DLD1 (cell line): ENCODE measurements around the gene DHX40.
"Not testable (repeated sequence)": the region's sequence is repeated elsewhere in the genome, so short reads cannot be mapped to it uniquely, and the experiment has no call there.

Experiments used
- in situ Hi-C: cut with HindIII; loops from 2 replicates; pipeline ENCODE4 v1.10.0; 2017; ENCODE audit warnings: low sequenced_read_pairs

The DHX40 gene

GRCh38 chr17:59565171-59565958 is at the start of gene DHX40:
TSS of gene DHX40 (plus strand) at chr17:59565610. CDS start at chr17:59565672, 62 bp downstream.
- in situ Hi-C loops = no loop called here

DNA sequence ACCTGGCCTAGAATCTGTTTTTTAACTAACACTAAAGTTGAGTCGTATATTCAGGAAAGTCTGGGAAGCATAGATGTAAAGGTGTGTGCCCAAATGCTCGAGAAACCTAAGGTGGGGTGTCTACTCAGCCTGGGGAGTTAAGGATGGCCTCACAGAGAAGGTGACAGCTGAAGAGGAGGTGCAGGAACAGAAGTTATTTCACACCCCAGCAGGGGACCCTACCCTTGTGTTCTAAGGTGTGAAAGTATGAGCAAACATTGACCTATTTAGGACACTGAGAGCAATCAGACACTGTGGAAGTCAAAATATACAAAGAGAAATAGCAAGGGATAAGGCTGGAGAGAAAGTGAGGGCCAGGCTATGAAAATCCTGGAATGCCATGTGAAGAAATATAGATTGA is 49.0 kb upstream of the DHX40 start:
- in situ Hi-C loops = no loop called here

GRCh38 chr17:59519132-59519531 is 46.3 kb upstream of the DHX40 start:
- in situ Hi-C loops = no loop called here

- in situ Hi-C loops = no loop called here
These were observed 45.2 kb upstream of the DHX40 start for GRCh38 chr17:59520251-59520650.

GRCh38 chr17:59521465-59522126 is 43.8 kb upstream of the DHX40 start:
- in situ Hi-C loops = no loop called here

DNA sequence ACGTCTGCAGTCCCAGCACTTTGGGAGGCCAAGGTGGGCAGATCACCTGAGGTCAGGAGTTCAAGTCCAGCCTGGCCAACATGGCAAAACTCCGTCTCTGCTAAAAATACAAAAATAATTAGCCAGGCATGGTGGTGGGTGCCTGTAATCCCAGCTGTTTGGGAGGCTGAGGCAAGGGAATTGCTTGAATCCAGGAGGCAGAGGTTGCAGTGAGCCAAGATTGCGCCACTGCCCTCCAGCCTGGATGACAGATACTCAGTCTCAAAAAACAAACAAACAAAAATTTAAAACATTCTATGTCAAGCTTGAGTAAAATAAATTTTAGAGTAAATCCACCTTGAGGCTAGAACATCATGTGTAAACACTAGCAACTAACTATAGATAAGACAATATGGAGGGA is 40.5 kb upstream of the DHX40 start:
- in situ Hi-C loops = not testable (repeated sequence)

DNA sequence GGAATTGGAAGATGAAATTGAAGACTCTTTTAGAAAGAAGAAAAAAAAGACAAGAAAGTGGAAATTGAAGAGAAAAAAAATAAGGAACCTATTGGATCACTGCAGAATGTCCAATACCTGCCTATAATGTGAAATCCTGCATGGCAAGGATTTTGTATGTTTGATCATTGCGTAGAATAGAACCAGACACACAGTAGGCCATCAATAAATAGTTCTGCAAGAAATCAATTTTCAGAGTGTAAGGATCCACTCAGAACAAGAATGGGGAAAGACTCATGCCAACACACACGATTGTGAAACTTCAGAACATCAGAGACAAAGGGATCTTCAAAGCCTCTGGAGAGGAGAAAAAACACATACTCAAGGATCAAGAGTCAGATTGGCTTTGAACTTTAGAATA is 39.7 kb upstream of the DHX40 start:
- in situ Hi-C loops = no loop called here

DNA sequence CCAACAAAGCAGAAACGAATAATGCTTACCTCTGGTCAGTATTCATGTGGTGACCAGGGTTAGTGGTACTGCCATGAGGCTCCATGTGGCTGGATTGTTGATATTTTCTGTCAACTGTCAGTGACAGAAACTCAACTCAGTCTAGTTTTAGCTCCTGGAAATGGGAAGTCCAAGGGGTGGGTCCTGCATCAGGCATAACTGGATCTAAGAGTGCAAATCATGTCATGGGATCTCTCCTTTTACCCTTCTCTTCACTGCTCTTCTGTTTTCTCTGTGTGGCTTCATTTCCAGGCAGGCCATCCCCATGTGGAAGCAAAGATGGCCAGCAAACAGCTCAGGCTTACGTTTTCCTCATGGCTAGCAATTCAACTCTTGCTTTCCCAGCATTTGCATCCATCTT is 39.0 kb upstream of the DHX40 start:
- in situ Hi-C loops = no loop called here

DNA sequence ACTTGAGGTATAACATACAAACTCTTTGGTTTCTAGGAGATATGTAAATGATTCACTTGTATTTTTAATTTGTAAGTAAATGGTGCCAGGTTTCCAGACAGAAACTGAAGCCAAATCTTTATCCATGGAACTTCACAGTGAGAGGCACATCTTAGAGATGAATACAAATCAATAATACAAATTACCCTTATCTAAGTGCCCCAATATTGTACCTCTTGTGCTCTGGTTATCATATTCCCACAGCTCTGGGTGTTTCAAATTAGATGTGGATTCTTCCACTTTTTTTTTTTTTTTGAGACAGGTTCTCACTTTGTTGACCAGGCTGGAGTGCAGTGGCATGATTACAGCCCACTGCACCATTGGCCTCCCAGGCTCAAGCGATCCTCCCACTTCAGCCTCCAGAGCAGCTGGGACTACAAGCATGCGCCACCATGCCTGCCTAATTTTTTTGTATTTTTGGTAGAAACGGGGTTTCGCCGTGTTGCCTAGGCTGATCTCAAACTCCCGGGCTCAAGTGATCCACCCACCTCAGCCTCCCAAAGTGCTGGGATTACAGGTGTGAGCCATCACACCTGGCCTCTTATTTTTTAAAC is 38.0 kb upstream of the DHX40 start:
- in situ Hi-C loops = no loop called here

DNA sequence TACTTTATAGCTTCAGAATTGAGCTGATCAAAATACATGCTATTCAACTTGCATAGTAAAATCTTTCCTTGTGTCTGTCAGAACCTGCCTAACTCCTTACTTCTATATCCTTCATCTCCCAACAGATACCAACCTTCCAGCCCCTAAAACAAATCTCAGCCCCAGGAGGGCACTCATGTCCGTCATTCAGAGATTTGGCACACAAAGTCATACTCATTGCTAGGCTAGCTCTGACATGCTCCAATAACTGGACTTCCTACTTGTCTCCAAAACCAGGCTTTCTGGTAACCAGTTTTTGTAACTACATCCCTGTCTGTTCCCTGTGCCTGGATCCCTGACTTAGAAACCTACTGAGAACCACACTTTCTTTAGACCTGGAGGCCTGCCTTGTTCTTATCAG is 37.5 kb upstream of the DHX40 start:
- in situ Hi-C loops = no loop called here

- in situ Hi-C loops = no loop called here
These were observed 34.9 kb upstream of the DHX40 start for GRCh38 chr17:59530531-59530930.

GRCh38 chr17:59533694-59534093 is 31.7 kb upstream of the DHX40 start:
- in situ Hi-C loops = no loop called here

- in situ Hi-C loops = no loop called here
These were observed 30.8 kb upstream of the DHX40 start for GRCh38 chr17:59534583-59534982.

DNA sequence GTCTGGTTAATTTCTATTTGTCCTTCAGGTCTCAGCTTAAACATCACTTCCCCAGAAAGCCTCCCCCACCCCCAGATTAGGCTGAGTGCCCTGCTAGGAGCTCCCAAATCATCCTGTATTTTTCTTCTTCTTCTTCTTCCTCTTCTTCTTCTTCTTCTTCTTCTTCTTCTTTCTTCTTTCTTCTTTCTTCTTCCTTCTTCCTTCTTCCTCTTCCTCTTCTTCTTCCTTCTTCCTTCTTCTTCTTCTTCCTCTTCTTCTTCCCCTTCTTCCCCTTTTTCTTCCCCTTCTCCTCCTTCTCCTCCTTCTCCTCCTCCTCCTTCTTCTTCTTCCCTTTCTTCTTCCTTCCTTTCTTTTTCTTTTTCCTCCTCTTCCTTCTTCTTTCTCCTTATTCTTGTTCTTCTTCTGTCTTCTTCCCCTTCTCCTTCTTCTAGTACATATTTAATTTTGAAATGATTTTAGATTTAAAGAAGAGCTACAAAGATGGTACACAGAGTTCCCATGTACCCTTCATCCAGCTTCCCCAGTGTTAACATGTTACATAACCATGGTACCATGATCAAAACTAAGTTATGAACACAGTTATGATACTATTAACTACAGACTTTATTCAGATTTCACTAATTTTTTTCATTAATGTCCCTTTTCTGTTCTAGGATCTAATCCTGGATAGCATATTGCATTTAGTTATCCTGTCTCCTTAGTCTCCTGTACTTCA is 27.1 kb upstream of the DHX40 start:
- in situ Hi-C loops = no loop called here

GRCh38 chr17:59542960-59543635 is 22.3 kb upstream of the DHX40 start:
- in situ Hi-C loops = no loop called here

DNA sequence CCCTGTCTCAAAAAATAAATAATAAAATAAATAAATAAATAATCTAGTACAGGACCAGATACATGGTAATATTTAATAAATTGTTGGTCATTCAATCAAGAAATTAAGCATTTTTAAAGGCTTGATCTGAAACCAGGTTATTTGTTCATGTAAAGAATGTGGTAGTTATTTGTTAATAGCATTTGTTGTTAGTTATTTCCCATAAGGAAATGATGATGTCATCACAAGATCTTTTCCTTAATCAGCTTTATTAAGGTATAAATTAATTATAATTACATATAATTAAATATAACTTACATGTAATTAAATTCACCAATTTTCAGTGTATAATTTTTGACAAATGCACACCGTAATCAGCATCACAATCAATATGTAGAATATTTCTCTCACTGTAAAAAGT is 19.5 kb upstream of the DHX40 start:
- in situ Hi-C loops = no loop called here

GRCh38 chr17:59547131-59547915 is 18.1 kb upstream of the DHX40 start:
- in situ Hi-C loops = no loop called here

- in situ Hi-C loops = not testable (repeated sequence)
These were observed 16.4 kb upstream of the DHX40 start for GRCh38 chr17:59548985-59549384.

DNA sequence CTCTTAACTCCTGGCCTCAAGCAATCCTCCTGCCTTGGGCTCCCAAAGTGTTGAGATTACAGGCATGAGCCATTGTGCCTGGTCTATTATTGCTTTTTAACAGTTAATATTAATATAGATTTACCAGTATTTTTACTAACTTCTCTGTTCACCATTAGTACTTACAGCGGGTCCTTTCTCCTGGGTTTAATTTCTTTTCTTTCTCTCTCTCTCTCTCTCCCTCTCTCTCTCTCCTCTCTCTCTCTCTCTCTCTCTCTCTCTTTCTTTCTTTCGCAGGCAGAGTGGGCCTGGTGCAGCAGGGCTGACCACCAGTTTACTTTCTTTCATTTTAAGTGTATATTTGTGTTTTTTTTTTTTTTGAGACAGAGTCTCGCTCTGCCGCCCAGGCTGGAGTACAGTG is 14.7 kb upstream of the DHX40 start:
- in situ Hi-C loops = no loop called here

- in situ Hi-C loops = no loop called here
These were observed 7.4 kb upstream of the DHX40 start for GRCh38 chr17:59558039-59558438.
